T-helper 17 cell (primary cell): ENCODE data around the gene ATP8B4. TPM values are rescaled to one million over a fixed set of nuclear protein-coding genes. Genes with fewer than 3 reads are reported as not detected.
"Not testable (repeated sequence)": the region's sequence is repeated elsewhere in the genome, so short reads cannot be mapped to it uniquely, and the experiment has no call there.

ENCODE experiments used
- ATAC-seq: fragments of 150-1000 bp; cut with Tn5 transposase; 2 replicates; pipeline ENCODE4 v1.10.0; 2021; ENCODE audit warnings: mild to moderate bottlenecking, moderate library complexity
- DNase-seq, 3 donors: peaks; one replicate each; pipeline versions ENCODE4 v3.0.0 to v3.0.0-alpha.2; 2020 to 2021
- H3K9me3 ChIP-seq: one replicate; pipeline ENCODE4 v1.7.0; 2013; ENCODE audit warnings: low read length, mild to moderate bottlenecking; ENCODE audit not compliant: control insufficient read depth, poor library complexity, severe bottlenecking
- H3K27ac Mint-ChIP-seq: one replicate; pipeline ENCODE4 v1.8.0; 2022; ENCODE audit warnings: mild to moderate bottlenecking, moderate library complexity, mixed read lengths
- H3K27me3 Mint-ChIP-seq: one replicate; pipeline ENCODE4 v1.8.0; 2022; ENCODE audit warnings: mixed read lengths
- H3K36me3 Mint-ChIP-seq: one replicate; pipeline ENCODE4 v1.8.0; 2022; ENCODE audit warnings: low read depth, mixed read lengths
- H3K4me1 Mint-ChIP-seq: one replicate; pipeline ENCODE4 v1.8.0; 2022; ENCODE audit warnings: mild to moderate bottlenecking, mixed read lengths
- H3K4me3 Mint-ChIP-seq: one replicate; pipeline ENCODE4 v1.8.0; 2022; ENCODE audit warnings: mild to moderate bottlenecking, moderate library complexity, mixed read lengths
- total RNA-seq, 4 donors: library from RNA in 2 of 4; stranded (reverse) in 2 of 4; gene quantifications; one replicate each; pipeline ENCODE4 v1.2.3 and lab custom pipeline; 2022 to 2026

The ATP8B4 gene
- total RNA-seq, 2 donors from 2014 or later, result 0.86 to 1.1 TPM

DNA sequence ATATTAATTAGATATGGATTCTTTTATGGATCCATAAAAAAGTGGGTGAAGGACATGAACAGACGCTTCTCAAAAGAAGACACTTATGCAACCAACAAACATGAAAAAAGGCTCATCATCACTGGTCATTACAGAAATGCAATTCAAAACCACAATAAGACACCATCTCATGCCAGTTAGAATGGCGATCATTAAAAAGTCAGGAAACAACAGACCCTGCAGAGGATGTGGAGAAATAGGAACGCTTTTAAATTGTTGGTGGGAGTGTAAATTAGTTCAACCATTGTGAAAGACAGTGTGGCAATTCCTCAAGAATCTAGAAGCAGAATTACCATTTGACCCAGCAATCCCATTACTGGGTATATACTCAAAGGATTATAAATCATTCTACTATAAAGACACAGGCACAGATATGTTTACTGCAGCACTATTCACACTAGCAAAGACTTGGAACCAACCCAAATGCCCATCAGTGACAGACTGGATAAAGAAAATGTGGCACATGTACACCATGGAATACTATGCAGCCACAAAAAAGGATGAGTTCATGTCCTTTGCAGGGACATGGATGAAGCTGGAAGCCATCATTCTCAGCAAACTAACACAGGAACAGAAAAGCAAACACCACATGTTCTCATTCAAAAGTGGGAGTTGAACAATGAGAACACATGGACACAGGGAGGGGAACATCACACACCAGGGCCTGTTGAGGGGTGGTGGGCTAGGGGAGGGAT, 13.4 kb upstream of the ATP8B4 start:
- not testable (repeated sequence) for DNase-seq, H3K27ac Mint-ChIP-seq, H3K4me1 Mint-ChIP-seq, H3K4me3 Mint-ChIP-seq, ATAC-seq, H3K36me3 Mint-ChIP-seq, H3K9me3 ChIP-seq
- H3K27me3 Mint-ChIP-seq, result peaks cover 43% of the 10 kb centered on the region

- H3K27ac Mint-ChIP-seq, result no peak overlapping the region
- DNase-seq (no peak), ATAC-seq (no peak)
- no peaks in the 10 kb centered on the region for H3K36me3 Mint-ChIP-seq
- peaks cover 39% of the 10 kb centered on the region for H3K27me3 Mint-ChIP-seq
- H3K4me3 Mint-ChIP-seq, result no peak overlapping the region
- no peaks in the 10 kb centered on the region for H3K9me3 ChIP-seq
- peaks cover 6% of the 10 kb centered on the region for H3K4me1 Mint-ChIP-seq
Observed at GRCh38 chr15:50131617-50132016, 12.6 kb upstream of the ATP8B4 start.

- no peak overlapping the region for H3K27ac Mint-ChIP-seq
- H3K4me3 Mint-ChIP-seq, result no peak overlapping the region
- H3K27me3 Mint-ChIP-seq, result peaks cover 14% of the 10 kb centered on the region
- H3K36me3 Mint-ChIP-seq, result no peaks in the 10 kb centered on the region
- no peaks in the 10 kb centered on the region for H3K9me3 ChIP-seq
- ATAC-seq (no peak), DNase-seq (no peak)
- H3K4me1 Mint-ChIP-seq, result no peaks in the 10 kb centered on the region
Observed at GRCh38 chr15:50128266-50128665, 9.2 kb upstream of the ATP8B4 start.

DNA sequence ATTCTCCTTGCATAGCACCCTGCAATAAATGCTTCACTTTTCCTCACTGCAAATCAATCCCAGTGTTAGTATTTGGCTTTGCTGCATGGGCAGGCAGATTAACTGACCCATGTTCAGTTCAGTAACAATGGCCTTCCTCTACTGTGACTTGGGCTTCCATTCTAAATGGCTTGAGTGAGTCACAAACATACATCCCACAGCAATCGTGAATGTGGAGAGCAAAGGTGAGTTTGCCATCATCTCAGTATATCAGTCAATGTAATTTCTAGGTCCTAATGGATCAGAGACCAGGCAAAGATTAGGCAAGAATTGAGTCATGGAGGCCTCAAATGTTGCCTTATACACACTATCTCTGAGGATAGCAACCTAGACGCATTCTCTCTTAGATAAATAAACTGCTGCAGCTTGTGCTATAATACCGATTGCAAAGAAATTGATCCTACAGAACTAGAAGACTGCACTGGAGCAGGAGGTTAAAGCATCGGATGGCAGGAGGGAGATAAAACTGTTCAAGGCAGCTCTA, 8.3 kb upstream of the ATP8B4 start:
- H3K36me3 Mint-ChIP-seq, result no peaks in the 10 kb centered on the region
- H3K9me3 ChIP-seq, result no peaks in the 10 kb centered on the region
- no peak overlapping the region for H3K27ac Mint-ChIP-seq
- DNase-seq (no peak), ATAC-seq (no peak)
- peaks cover 14% of the 10 kb centered on the region for H3K27me3 Mint-ChIP-seq
- H3K4me3 Mint-ChIP-seq, result no peak overlapping the region
- H3K4me1 Mint-ChIP-seq, result no peaks in the 10 kb centered on the region

DNA sequence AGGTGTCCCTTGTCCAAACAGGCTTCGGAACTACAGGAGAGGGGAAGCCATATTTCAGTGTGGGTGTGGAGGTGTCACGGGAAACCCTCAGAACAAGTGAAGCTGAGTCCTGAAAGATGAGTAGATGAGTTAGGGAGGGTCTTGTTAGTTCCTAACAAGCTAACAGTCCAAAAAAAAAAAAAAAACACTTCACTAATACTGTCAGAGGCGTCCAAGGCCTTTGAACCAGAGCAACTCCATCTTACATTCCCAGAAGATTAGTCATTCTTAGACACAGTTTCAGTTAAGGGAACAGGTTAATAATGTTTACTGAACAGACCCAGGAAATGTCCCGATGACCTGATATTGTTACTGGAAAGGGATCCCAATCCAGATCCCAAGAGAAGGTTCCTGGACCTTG, 7.0 kb upstream of the ATP8B4 start:
- peaks cover 14% of the 10 kb centered on the region for H3K27me3 Mint-ChIP-seq
- ATAC-seq, result no peak
- no peak overlapping the region for H3K4me3 Mint-ChIP-seq
- H3K27ac Mint-ChIP-seq, result no peak overlapping the region
- H3K9me3 ChIP-seq, result no peaks in the 10 kb centered on the region
- no peaks in the 10 kb centered on the region for H3K36me3 Mint-ChIP-seq
- no peak for DNase-seq
- H3K4me1 Mint-ChIP-seq, result no peaks in the 10 kb centered on the region

- Mint-ChIP-seq H3K4me1 (no peaks in the 10 kb centered on the region), H3K27ac (no peak overlapping the region), H3K36me3 (no peaks in the 10 kb centered on the region), H3K27me3 (peaks cover 10% of the 10 kb centered on the region), H3K4me3 (no peak overlapping the region)
- no peak for DNase-seq
- no peaks in the 10 kb centered on the region for H3K9me3 ChIP-seq
- ATAC-seq, result no peak
Observed at GRCh38 chr15:50124631-50125030, 5.6 kb upstream of the ATP8B4 start.

GRCh38 chr15:50123861-50124557, 5.0 kb upstream of the ATP8B4 start:
- no peaks in the 10 kb centered on the region for H3K9me3 ChIP-seq
- H3K36me3 Mint-ChIP-seq, result no peaks in the 10 kb centered on the region
- peaks cover 10% of the 10 kb centered on the region for H3K27me3 Mint-ChIP-seq
- DNase-seq (no peak), ATAC-seq (no peak)
- no peak overlapping the region for H3K27ac Mint-ChIP-seq
- H3K4me3 Mint-ChIP-seq, result no peak overlapping the region
- peaks cover 2% of the 10 kb centered on the region for H3K4me1 Mint-ChIP-seq

DNA sequence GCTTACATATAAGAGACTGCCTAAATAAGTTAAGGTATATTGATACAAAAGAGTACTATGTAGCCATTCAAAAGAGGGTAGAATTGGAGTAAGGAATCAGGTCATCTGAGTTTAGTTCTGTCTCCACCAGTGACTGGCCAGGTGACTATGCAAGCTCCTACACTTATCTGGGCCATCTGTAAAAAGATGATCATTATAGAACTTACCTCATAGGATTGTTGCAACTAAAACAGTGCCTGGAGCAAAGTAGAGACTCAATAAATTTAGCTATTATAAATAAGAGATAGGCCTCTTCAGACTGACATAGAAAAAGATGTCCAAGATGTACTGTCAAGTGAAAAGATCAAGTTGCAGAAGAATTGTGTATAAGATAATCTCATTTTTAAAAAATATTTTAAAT, 1.7 kb upstream of the ATP8B4 start:
- no peaks in the 10 kb centered on the region for H3K9me3 ChIP-seq
- Mint-ChIP-seq H3K36me3 (peaks cover 3% of the 10 kb centered on the region), H3K27me3 (no peaks in the 10 kb centered on the region), H3K27ac (no peak overlapping the region), H3K4me1 (peaks cover 5% of the 10 kb centered on the region), H3K4me3 (no peak overlapping the region)
- no peak for DNase-seq
- ATAC-seq, result no peak

GRCh38 chr15:50117431-50118027, 1.5 kb downstream of the ATP8B4 start:
- Mint-ChIP-seq H3K4me3 (no peak overlapping the region), H3K4me1 (peaks cover 5% of the 10 kb centered on the region), H3K27ac (no peak overlapping the region), H3K27me3 (peaks cover 9% of the 10 kb centered on the region), H3K36me3 (peaks cover 3% of the 10 kb centered on the region)
- H3K9me3 ChIP-seq, result no peaks in the 10 kb centered on the region
- DNase-seq (no peak), ATAC-seq (no peak)

DNA sequence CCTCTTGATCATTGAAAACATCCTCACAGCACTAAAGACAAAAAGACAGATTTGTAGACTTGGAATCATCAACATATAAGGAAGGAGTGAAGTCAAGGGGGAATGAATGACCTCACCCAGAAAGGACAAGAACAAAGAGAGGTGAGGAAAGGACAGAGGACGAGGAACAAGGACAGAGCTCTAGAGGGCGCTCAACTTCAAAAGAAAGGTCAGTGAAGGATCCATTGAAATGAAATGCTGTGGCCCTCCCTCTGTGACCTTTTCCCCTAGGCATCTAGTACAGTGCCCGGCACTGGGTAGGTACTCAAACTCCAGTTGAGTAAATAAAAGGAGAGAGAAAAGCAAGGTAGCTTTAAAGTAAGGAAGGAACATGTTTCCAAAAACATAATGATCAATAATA, 2.6 kb downstream of the ATP8B4 start:
- peaks cover 3% of the 10 kb centered on the region for H3K36me3 Mint-ChIP-seq
- no peak overlapping the region for H3K4me3 Mint-ChIP-seq
- ATAC-seq, result no peak
- H3K27me3 Mint-ChIP-seq, result peaks cover 13% of the 10 kb centered on the region
- no peak overlapping the region for H3K27ac Mint-ChIP-seq
- DNase-seq, result no peak
- H3K9me3 ChIP-seq, result no peaks in the 10 kb centered on the region
- H3K4me1 Mint-ChIP-seq, result peaks cover 5% of the 10 kb centered on the region

DNA sequence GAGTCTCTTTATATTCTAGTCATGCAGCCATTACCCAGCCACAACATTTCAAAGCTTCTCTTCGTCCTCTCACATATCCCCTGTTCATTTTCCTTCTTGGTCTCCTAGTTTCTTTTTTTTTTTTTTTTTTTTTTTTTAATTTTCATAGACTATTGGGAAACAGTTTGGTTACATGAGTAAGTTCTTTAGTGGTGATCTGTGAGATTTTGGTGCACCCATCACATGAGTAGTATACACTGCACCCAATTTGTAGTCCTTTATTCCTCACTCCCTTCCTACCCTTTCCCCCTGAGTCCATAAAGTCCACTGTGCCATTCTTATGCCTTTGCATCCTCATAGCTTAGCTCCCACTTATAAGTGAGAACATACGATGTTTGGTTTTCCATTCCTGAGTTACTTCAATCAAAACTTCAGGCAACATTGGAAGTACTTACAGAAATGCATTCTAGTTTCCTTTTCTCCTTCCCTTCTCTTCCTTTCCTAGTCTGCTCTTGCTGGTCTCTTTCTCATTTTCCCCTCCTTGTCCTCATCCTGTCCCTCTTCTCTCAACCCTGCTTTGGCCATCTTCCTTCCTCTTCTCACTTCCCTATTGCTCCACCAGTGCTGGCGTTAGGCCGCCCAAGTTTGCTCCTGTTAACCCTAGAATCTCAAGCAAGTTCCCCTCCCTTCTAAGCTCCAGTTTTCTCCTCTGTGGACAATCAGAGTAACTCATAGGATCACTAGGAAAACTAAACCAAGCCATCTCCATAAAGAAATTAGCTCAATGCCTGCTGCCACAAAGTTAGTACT, 4.8 kb downstream of the ATP8B4 start:
- Mint-ChIP-seq H3K4me1 (peaks cover 7% of the 10 kb centered on the region), H3K27ac (no peak overlapping the region), H3K27me3 (peaks cover 13% of the 10 kb centered on the region), H3K36me3 (peaks cover 3% of the 10 kb centered on the region), H3K4me3 (no peak overlapping the region)
- DNase-seq, result no peak
- ATAC-seq, result no peak
- H3K9me3 ChIP-seq, result no peaks in the 10 kb centered on the region

DNA sequence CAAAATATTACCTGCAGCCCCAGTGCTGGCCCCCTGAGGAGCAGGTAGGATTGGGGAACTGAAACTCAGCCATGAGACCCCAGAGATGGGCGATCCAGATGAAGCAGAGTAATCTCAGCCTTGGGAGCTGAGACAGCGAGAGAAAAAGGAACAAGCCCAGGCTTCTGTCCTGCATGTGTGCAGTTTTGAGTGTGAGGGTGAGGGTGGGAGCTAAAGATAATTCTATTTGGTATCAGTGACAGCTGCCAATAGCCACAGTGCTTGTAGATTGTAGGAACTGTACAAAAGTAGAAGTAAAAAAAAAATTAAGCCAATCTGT, 5.9 kb downstream of the ATP8B4 start:
- H3K4me1 Mint-ChIP-seq, result peaks cover 10% of the 10 kb centered on the region
- peak overlapping the region; percentile 10 for H3K4me3 Mint-ChIP-seq
- ATAC-seq (no peak), DNase-seq (no peak)
- no peak overlapping the region for H3K27ac Mint-ChIP-seq
- H3K9me3 ChIP-seq, result no peaks in the 10 kb centered on the region
- H3K27me3 Mint-ChIP-seq, result peaks cover 13% of the 10 kb centered on the region
- H3K36me3 Mint-ChIP-seq, result peaks cover 3% of the 10 kb centered on the region
